ENCODE results near the gene TMEM114.

DNA sequence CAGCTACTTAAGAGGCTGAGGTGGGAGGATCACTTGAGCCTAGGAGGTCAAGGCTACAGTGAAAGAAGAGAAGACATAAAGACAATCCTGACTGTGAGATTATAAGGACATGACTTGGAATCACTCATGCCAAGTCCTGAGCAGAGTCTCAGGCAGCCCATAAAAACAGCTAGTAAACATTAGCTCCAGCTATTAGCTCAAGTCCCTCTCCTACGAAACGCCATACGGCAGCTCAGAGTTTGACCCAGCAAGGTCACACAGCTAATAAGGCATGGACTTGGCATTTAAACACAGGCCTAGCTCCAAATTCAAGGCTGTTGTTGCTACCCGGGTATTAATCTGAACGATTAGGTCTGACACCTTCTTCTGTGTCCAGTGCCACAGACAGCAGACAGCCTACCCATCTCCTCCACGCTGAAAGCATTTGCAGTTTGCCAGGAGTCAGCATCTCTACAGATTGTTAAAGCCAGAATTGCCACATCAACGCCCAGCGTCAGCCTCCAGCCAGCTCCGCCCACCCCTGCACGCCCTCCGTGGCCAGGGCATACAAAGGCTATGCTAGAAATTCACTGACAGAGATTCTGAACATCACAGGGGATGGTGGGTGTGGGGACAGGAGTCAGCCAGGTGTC lies 9.9 kb upstream of the TMEM114 start:
- TF ChIP-seq, protein P1, sequence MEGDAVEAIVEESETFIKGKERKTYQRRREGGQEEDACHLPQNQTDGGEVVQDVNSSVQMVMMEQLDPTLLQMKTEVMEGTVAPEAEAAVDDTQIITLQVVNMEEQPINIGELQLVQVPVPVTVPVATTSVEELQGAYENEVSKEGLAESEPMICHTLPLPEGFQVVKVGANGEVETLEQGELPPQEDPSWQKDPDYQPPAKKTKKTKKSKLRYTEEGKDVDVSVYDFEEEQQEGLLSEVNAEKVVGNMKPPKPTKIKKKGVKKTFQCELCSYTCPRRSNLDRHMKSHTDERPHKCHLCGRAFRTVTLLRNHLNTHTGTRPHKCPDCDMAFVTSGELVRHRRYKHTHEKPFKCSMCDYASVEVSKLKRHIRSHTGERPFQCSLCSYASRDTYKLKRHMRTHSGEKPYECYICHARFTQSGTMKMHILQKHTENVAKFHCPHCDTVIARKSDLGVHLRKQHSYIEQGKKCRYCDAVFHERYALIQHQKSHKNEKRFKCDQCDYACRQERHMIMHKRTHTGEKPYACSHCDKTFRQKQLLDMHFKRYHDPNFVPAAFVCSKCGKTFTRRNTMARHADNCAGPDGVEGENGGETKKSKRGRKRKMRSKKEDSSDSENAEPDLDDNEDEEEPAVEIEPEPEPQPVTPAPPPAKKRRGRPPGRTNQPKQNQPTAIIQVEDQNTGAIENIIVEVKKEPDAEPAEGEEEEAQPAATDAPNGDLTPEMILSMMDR (IDR thresholded peaks at IDR 0.05): no peak
- no peak for TF ChIP-seq POLR2A (IDR thresholded peaks at IDR 0.05)
